HCT116 (cell line): Measurements from ENCODE around the gene PMM1.

Source experiments
- ELF1 ChIP-seq: IDR thresholded peaks from 2 replicates; pipeline ENCODE4 v1.6.1; 2012; ENCODE audit warnings: low read depth, borderline replicate concordance
- EZH2phosphoT487 ChIP-seq: fragments of 200-600 bp; IDR thresholded peaks from 2 replicates; pipeline ENCODE4 v1.6.1; 2018; ENCODE audit warnings: antibody characterized with exemption, borderline replicate concordance
- JUND ChIP-seq: IDR thresholded peaks from 2 replicates; pipeline ENCODE4 v1.6.1; 2012
- POLR2AphosphoS5 ChIP-seq: IDR thresholded peaks from 2 replicates; pipeline ENCODE4 v1.6.1; 2011; ENCODE audit warnings: mild to moderate bottlenecking, low read depth, low read length, moderate library complexity
- SP1 ChIP-seq: IDR thresholded peaks from 2 replicates; pipeline ENCODE4 v1.6.1; 2012; ENCODE audit warnings: low read depth
- ZNF274 ChIP-seq: fragments of 200-500 bp; sonication (Bioruptor generic); IDR thresholded peaks from 2 replicates; pipeline ENCODE4 v1.6.1; 2014; ENCODE audit warnings: mild to moderate bottlenecking, low read depth, low read length, inconsistent platforms
- TF ChIP-seq, protein P1 (sequence below), 3 experiments: fragments of 200-600 bp in 1 of 3; sonication (generic) in 1 of 3; IDR thresholded peaks in 2 of 3; conservative IDR thresholded peaks in 1 of 3; 2 replicates each; pipeline ENCODE4 v1.5.1; 2012 to 2017; ENCODE audit warnings: low read depth in 2 of 3, low read length in 2 of 3, antibody characterized with exemption in 1 of 3, borderline replicate concordance in 1 of 3, control low read depth in 1 of 3, mild to moderate bottlenecking in 1 of 3, mixed read lengths in 1 of 3, mixed run types in 1 of 3, moderate library complexity in 1 of 3; ENCODE audit not compliant: insufficient read depth in 1 of 3

DNA sequence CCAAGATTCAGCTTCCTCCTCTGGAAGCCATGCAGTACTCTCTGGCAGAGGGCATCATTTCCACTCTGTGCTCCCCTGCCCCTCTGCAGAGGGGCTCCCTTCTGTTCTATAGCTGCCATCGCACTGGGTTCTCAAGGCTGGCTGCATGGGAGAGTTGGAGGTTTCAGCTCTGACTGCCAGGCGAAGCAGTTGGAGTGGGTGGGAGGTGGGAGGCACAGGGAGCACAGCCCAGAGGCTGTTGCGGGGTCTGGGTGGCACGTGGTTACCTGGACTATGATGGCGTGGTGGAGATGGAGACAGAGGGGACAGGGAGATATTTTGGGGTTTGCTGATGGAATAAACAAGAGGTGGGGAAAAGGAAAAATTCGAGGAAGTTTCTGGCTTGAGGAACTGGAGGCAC, 4.8 kb downstream of the PMM1 start:
- TF ChIP-seq, protein P1, sequence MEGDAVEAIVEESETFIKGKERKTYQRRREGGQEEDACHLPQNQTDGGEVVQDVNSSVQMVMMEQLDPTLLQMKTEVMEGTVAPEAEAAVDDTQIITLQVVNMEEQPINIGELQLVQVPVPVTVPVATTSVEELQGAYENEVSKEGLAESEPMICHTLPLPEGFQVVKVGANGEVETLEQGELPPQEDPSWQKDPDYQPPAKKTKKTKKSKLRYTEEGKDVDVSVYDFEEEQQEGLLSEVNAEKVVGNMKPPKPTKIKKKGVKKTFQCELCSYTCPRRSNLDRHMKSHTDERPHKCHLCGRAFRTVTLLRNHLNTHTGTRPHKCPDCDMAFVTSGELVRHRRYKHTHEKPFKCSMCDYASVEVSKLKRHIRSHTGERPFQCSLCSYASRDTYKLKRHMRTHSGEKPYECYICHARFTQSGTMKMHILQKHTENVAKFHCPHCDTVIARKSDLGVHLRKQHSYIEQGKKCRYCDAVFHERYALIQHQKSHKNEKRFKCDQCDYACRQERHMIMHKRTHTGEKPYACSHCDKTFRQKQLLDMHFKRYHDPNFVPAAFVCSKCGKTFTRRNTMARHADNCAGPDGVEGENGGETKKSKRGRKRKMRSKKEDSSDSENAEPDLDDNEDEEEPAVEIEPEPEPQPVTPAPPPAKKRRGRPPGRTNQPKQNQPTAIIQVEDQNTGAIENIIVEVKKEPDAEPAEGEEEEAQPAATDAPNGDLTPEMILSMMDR (IDR thresholded peaks at IDR 0.05 in 2 of 3, conservative IDR thresholded peaks at IDR 0.05 in 1 of 3; ENCODE audit: borderline replicate concordance in 1 of 3, insufficient read depth in 1 of 3, low read depth in 2 of 3, low read length in 2 of 3): no peak
- TF ChIP-seq EZH2phosphoT487: no peak
- no peak for TF ChIP-seq ELF1
- TF ChIP-seq ZNF274: no peak
- no peak for TF ChIP-seq POLR2AphosphoS5
- no peak for TF ChIP-seq SP1
- TF ChIP-seq JUND: no peak
